ENCODE results near the gene AMY2A.
"Not testable (repeated sequence)": the region's sequence is repeated elsewhere in the genome, so short reads cannot be mapped to it uniquely, and the experiment has no call there.

Gene AMY2A

DNA sequence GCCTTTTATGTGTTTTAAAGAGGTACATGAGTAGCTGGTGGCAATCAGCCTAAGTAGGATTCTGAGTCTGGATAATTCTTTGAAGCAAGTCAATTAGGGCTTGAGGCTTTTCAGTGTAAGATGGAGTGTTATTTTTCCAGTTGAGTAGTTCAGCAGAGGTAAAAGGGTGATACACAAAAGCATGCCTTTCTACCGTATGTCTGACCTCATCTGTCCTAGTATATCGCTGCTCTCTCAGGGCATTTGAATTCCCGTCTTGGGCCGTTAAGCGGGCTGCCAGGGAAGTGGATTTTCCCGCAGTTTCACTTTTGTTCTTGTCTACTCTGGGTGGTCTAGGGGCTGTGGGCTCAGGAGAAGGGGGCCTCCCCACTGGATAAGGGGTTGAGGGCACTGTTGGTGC, 36.9 kb downstream of the AMY2A start:
- not testable (repeated sequence) for H3K4me3 Mint-ChIP-seq; ATAC-seq (replicated peaks); H3K27ac Mint-ChIP-seq; H3K4me1 Mint-ChIP-seq (ENCODE audit: low read depth in 2 of 2); DNase-seq; H3K27me3 Mint-ChIP-seq; H3K36me3 Mint-ChIP-seq (ENCODE audit: insufficient read depth); H3K9me3 Mint-ChIP-seq

DNA sequence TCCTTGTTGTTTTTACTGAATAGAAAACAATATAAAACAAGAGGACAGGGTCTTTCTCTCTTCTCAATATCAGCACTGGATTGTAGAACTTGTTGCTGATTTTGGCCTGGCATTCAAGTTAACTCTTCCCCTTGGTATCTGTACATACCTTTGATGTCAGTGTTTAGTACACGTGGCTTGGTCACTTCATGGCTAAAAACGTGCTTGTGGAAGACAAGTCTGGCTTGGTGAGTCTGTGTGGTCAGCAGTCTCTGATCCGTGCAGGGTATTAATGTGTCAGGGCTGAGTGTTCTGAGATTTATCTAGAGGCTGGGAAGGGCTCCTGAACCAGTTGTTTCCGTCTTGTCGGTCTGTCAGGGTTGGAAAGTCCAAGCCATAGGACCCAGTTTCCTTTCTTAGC, 38.2 kb downstream of the AMY2A start, which contains the start of gene AMY1A:
Gene AMY1A (plus strand): TSS at position 301 of the 400 bp plus-strand sequence. CDS start 571 bp downstream, outside the sequence.
- not testable (repeated sequence) for DNase-seq; H3K4me1 Mint-ChIP-seq (ENCODE audit: low read depth in 2 of 2); H3K36me3 Mint-ChIP-seq (ENCODE audit: insufficient read depth); ATAC-seq (replicated peaks); H3K27me3 Mint-ChIP-seq; H3K4me3 Mint-ChIP-seq; H3K9me3 Mint-ChIP-seq; H3K27ac Mint-ChIP-seq

Measured in effector memory CD8-positive, alpha-beta T cell (primary cell).